ENCODE measurements around the gene DOK4.
A peak's percentile ranks its signal among the peaks of the same experiment; 100 is the strongest.
"Not testable (repeated sequence)": the region's sequence is repeated elsewhere in the genome, so short reads cannot be mapped to it uniquely, and the experiment has no call there.

Gene DOK4

GRCh38 chr16:57452021-57452420 lies 34.3 kb downstream of the DOK4 start:
- TF ChIP-seq, protein P1, sequence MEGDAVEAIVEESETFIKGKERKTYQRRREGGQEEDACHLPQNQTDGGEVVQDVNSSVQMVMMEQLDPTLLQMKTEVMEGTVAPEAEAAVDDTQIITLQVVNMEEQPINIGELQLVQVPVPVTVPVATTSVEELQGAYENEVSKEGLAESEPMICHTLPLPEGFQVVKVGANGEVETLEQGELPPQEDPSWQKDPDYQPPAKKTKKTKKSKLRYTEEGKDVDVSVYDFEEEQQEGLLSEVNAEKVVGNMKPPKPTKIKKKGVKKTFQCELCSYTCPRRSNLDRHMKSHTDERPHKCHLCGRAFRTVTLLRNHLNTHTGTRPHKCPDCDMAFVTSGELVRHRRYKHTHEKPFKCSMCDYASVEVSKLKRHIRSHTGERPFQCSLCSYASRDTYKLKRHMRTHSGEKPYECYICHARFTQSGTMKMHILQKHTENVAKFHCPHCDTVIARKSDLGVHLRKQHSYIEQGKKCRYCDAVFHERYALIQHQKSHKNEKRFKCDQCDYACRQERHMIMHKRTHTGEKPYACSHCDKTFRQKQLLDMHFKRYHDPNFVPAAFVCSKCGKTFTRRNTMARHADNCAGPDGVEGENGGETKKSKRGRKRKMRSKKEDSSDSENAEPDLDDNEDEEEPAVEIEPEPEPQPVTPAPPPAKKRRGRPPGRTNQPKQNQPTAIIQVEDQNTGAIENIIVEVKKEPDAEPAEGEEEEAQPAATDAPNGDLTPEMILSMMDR (conservative IDR thresholded peaks at IDR 0.05; ENCODE audit: low read length), result no peak
- no peak overlapping the region for H3K4me3 ChIP-seq (ENCODE audit: low read length)
- DNase-seq (ENCODE audit: low read depth), result no peak

GRCh38 chr16:57447186-57447962 lies 38.9 kb downstream of the DOK4 start, which contains the start of the genes CIAPIN1 and COQ9:
TSS of gene CIAPIN1 (minus strand) at chr16:57447385. CDS start at chr16:57440928, 6,457 bp downstream.
TSS of gene COQ9 (plus strand) at chr16:57447479. CDS start at chr16:57447506, 27 bp downstream.
- TF ChIP-seq, protein P1 (conservative IDR thresholded peaks at IDR 0.05; ENCODE audit: low read length), result no peak
- peak; percentile 90 for DNase-seq (ENCODE audit: low read depth)
- peak within 1 kb of the TSS; percentile 76 for H3K4me3 ChIP-seq (ENCODE audit: low read length)

- H3K4me3 ChIP-seq (ENCODE audit: low read length), result peak overlapping the region; percentile 76
- TF ChIP-seq, protein P1 (conservative IDR thresholded peaks at IDR 0.05; ENCODE audit: low read length), result no peak
- DNase-seq (ENCODE audit: low read depth), result peak; percentile 16
These were observed 39.6 kb downstream of the DOK4 start for GRCh38 chr16:57446531-57447185.

- no peak for DNase-seq (ENCODE audit: low read depth)
- H3K4me3 ChIP-seq (ENCODE audit: low read length), result no peak overlapping the region
- TF ChIP-seq, protein P1 (conservative IDR thresholded peaks at IDR 0.05; ENCODE audit: low read length), result no peak
These were observed 40.8 kb downstream of the DOK4 start for GRCh38 chr16:57445510-57445909.

DNA sequence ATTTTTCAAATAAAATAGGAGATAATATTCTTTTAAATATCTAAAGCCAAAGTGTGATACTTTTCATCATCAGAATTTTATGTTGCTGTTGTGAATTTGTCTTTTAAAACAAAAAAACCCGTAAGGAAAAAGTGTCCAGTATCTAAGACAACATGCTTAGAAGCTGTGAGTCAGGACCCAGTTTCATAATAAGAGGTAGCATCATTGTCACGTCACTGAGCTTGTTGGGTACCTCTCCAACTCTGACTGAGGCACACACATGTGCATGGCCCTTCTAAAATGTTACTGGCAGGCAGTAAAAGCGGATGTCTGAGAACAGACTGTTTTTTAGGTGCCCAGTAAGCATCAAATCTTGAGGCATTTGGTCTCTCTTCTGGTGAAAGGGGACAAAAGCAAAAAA lies 41.6 kb downstream of the DOK4 start:
- TF ChIP-seq, protein P1 (conservative IDR thresholded peaks at IDR 0.05; ENCODE audit: low read length), result no peak
- H3K4me3 ChIP-seq (ENCODE audit: low read length), result no peak overlapping the region
- DNase-seq (ENCODE audit: low read depth), result peak; percentile 70

GRCh38 chr16:57440551-57440950 lies 45.7 kb downstream of the DOK4 start:
- DNase-seq (ENCODE audit: low read depth); H3K4me3 ChIP-seq (ENCODE audit: low read length): not testable (repeated sequence)

- DNase-seq (ENCODE audit: low read depth); H3K4me3 ChIP-seq (ENCODE audit: low read length): not testable (repeated sequence)
These were observed 46.3 kb downstream of the DOK4 start for GRCh38 chr16:57439947-57440346.

DNA sequence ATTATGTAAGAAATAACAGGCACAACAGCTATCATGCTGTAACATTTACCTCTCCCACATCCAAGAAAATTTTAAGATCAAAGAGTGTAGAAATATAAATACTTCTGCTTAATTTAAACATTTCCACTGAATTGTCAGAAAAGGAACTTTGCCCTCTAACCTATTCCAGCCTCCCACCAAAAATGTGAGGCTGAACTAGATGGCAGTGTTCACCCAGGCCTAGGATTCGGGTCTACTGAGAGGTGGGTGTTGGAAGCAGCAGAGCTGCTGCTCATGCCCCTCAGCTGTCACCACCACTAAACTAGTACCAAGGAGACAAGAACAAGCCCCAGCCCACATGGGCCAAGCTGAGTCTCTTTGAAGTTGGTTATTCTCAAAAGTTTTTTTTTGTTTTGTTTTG lies 50.5 kb downstream of the DOK4 start:
- no peak overlapping the region for H3K4me3 ChIP-seq (ENCODE audit: low read length)
- DNase-seq (ENCODE audit: low read depth), result no peak
- TF ChIP-seq, protein P1 (conservative IDR thresholded peaks at IDR 0.05; ENCODE audit: low read length), result no peak
